ENCODE measurements around the gene COX20.
A peak's percentile ranks its signal among the peaks of the same experiment; 100 is the strongest.
"Not testable (repeated sequence)": the region's sequence is repeated elsewhere in the genome, so short reads cannot be mapped to it uniquely, and the experiment has no call there.

Gene COX20, protein sequence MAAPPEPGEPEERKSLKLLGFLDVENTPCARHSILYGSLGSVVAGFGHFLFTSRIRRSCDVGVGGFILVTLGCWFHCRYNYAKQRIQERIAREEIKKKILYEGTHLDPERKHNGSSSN

DNA sequence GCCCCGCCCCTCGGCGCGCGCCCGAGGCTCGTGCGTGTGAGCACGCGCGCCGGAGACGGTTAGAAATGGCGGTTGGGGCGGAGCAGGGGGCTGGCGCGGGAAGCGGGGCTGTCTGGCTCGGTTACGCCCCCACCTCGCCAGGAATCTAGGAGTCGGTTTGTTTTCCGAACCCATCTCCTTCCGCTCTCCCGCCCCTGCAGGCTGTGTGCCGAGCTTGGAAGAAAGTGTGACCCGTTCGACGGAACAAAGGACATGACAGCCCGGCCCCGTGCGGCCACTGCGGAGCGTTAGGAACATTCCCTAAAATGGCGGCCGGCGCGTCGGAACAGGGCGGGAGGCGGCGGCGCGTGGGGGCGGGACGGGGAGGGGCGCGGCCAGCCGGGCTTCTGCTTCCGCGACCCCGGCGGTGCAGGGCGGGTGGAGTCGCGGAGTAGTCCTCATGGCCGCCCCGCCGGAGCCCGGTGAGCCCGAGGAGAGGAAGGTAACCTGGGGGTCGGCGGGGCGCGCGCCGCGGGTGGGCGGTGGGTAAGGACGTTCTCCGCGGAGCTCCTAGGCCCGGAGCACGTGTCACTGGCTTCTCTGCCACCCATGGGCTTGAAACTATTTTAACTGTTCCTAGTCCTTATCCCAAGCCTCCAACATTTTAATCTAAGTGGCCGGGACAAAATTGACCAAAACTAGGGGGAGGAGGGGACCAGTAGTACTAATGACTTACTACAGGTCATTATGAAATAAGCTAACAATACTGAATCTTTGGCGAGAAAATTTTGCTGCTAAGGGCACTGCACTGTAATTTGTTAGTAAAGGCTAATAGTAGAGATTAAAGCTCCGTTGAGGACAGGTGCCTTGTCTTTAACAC, at the start of gene COX20:
TSS of gene COX20 (plus strand) at position 383 of the 859 bp plus-strand sequence. CDS start at position 440, 57 bp downstream.
- peak; percentile 86 for DNase-seq (ENCODE audit: low read depth)

DNA sequence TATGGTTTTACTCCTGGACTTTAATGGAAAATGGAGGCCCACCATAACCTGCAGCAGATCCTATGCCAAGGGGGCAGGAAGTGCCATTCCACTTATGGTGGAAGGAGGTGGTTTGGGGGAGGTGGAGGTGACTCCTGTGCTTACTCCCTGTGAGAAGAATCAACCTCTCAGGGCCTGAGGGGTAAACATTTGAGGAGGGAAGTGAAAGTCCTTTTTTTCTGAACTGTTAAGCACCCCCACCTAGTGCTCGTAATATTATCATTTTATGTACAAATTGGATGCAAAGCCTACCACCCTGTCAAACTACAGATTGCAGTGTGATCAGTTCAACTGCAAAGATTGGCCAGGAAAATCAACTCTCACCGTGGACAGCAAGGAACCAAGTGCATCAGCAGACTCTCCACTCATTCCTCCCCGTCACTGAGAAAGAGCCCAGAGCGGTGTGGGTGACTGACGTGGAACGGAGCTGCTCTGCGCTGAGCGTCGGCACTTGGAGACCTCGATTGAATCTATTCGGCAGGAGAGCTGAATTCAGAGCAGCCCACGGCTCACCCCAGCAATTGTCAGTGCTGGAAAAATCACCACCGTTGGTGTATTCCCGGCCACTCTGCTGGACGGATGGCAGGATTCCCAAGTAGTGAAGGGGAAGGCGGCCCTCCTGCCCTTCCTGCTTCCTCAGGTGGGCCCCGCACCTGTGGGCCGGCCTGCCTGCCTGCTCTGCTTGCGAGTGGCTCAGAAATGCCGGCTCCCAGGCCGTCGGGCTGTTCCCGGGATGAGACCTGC, 46.8 kb upstream of the COX20 start:
- no peak for DNase-seq (ENCODE audit: low read depth)

DNA sequence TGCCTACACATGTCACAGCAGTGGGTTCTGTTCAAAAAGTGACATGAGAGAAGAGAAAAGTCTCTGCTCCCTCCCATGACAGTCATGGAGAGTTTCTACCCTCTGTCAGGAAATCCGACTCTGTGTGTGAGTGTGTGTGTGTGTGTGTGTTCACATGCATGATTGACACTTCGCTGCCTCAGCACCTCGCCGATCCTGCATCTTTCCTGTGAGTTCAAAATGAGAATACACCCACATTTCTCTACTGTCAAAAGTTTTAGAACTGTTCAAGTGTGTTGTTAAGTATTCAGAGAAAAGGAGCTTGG, 46.2 kb upstream of the COX20 start:
- no peak for DNase-seq (ENCODE audit: low read depth)

DNA sequence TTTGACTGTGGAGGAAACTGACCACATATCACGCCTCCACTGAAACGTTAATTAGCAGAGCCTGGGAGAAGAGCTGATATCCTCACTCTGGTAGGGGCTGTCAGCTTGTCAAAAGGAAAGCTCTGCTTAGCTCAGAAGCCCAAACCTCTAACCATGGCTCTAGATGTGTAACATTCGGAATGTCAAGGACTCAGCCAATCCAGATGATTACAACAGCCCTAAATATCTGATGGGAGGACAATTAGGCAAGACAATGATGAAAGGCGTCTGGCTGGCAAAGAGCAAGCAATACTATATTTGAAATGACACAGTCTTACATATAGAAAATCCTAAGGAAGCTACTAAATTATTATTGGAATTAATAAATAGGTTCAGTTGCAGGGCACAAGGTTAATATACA, 45.7 kb upstream of the COX20 start:
- DNase-seq (ENCODE audit: low read depth), result no peak

DNA sequence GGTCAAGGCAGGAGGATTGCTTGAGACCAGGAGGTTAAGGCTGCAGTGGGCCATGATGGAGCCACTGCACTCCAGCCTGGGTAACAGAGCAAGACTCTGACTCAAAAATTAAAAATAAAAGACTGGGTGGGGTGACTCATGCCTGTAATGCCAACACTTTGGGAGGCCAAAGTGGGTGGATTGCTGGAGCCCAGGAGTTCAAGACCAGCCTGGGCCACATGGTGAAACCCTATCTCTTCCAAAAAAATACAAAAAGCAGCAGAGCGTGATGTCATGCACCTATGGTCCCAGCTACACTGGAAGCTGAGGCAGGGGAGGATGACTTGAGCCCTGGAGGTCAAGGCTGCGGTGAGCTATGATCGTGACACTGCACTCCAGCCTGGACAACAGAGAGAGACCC, 44.4 kb upstream of the COX20 start:
- no peak for DNase-seq (ENCODE audit: low read depth)

DNA sequence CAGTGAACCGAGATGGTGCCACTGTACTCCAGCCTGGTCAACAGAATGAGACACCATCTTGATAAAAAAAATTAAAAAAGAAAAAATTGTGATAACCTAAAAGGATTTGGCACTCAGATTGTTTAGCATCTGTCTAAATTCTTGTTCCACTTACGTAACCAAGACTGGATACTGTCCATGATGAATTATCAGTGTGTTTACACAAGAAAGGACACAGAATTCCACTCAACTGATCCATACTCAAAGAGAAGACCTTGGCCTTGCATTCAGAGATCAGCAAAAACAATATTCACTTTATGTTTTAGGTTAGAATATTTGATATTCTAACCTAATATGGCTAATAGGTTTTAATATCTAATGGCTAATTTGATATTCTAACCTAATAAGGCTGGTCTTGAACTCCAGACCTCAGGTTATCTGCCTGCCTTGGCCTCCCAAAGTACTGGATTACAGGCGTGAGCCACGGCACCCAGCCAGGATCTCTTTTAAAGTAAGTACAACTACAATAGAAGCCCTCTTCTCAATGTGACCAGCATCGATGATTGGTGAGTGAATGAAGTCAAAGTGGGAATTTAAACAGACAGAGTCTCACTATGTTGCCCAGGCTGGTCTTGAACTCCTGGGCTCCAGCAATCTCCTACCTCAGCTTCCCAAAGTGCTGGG, 43.1 kb upstream of the COX20 start:
- no peak for DNase-seq (ENCODE audit: low read depth)

DNA sequence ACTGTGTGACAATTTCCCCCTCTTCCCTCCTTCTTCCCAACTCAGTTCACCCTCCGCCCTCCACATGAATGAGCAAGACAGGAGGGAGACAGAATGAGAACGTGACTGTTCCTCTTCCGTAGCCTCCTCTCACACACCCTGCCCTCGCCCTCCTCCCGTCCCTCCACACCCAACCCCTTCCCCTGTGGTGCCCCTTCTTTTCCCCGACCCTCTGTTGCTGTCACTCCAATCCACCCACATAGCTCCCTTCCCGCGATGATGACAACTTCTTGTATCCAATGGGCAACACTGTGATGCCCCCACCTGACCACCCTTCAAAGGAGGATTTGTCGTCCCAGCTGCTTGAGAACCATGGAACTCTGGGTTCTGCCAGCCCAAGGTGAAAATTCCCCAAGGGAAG, 41.4 kb upstream of the COX20 start:
- DNase-seq (ENCODE audit: low read depth), result no peak

DNA sequence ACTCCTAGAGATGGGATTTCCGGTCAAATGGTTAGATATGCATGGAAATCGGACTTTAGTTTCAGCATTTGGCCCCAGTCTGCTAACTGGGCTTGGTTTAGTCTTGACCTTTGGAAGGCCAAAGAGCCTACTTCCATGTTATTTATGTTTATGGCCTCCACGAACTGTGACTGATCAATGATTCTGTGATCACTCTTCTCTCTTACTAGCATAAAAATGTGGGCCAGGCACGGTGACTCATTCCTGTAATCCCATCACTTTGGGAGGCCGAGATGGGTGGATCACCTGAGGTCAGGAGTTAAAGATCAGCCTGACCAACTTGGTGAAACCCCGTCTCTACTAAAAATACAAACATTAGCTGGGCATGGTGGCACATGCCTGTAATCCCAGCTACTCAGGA, 40.9 kb upstream of the COX20 start:
- DNase-seq (ENCODE audit: low read depth), result not testable (repeated sequence)

DNA sequence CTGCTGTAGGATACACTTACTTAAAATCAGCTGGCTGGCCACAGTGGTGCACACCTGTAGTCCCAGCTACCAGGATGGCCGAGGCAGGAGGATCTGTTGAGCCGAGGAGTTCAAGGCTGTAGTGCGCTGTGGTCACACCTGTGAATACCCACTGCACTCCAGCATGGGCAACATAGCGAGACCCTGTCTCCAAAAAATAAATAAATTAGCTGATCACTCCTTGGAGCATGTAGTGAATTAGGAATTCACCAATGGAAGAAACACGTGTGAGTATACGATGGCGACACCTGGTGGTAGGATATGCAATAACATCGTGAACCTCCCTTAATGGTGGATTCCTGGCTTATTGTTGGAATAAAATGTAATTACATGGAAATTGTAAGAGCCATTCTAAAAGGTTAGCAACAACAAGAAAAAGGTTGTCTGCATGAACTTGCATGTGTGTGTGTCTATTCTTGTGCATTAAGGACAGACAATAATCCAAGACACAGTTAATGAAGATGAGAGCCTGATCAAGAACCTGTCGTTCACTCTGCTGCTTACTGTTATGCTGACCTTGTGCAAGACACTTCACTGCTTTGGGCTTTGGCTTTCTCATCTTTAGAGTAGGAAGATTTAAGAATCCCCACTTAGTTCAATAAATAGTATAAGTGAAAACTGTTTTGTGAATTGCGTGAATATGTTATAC, 38.6 kb upstream of the COX20 start:
- no peak for DNase-seq (ENCODE audit: low read depth)

DNA sequence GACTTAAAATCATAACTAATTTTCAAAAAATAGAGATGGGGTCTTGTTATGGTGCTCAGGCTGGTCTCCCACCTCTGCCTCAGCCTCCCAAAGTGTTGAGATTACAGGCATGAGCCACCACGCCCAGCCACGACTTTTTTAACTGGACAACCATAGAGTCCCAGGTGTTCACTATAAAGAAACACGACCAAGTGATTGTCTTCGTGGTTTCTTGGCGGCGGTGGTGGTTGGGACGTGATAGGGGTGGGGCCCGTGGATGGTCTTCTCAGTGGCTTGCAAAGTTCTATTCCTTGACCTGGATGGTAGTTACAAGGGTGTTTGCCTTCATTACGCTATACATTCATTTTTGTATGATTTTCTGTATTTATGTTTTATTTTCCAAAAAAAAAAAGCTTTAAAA, 34.6 kb upstream of the COX20 start:
- no peak for DNase-seq (ENCODE audit: low read depth)

DNA sequence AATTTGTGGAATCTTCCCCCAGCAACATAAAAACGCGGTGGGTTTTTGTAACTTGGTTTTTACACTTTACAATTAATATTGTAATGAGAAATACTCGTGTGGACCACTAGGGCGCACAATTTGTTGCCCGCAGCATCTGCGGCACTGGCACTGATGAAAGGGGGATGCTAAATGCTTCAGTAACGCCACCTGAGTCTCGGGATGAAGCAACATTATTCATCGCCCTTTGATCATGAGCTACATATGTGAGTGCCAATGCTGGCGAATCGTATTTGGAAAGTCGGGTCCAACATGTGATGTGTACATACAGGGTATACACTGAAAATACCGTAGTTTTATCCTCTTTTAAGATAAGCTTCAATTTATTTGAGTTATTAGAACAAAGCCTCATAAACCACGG, 34.2 kb upstream of the COX20 start:
- DNase-seq (ENCODE audit: low read depth), result no peak

DNA sequence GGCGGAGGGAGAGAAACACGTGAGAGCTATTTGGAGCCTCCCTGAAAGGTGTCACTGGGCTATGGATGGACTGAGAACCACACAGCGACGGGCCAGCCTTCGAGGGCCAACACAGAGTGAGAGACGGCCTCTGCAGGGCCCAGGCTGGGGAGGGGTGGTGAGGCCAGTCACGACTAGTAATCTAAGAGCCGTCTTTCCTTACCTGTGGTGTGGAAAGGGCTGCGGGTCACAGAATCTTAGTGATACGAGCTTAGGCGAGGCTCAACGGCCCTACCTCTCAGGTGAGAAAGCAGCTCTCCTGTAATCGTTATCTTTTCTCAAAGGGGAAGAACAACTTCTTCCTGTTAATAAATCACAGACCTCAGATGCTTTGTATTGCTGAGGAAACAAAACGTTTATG, 33.4 kb upstream of the COX20 start:
- DNase-seq (ENCODE audit: low read depth), result no peak

DNA sequence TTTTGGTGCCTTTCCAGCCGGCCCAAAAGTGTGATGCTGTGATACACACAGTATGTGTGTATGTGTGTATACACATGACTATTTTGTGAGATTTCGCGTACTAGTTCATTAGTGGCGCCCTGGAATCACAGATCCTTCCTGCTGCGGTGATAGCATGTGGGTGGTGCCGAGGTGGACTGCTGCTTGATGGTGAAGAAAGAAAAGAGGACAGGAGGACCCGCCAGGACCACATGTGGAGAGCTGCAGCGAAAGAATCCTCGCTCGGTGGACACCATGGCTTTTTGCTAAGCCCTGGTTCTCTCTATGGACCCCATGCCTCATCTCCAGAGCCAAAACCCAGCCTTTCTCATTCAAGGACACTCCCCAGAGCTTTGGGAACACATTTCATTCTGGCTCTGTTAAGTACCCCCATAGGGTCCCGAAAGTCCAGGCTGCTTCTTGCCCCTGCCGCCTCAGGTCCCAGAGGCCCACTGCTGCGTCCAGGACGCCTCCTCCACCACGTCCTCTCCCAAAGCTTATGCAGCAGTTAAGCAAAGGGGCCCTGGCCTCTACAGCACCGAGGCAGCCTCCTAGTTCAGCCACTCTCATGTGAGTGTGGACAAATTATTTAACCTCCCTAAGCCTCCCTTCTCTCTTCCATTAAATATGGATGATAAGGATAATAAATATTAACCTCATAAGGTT, 32.8 kb upstream of the COX20 start:
- no peak for DNase-seq (ENCODE audit: low read depth)

DNA sequence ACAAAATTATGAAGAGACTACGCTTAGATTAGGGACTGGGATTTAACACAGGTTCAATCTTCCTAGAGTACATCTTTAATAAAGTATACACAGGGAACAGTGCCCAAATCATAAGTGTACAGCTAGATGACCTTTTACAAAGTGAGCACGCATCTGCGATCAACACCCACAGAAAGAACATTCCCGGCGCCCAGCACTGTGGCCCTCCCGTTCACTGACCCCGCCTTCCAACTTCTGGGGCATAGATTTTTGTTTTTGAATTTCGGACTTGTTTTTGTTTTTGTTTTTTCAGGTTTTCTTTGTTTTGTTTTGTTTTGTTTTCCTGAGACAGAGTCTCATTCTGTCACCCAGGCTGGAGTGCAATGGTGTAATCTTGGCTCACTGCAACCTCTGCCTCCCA, 30.6 kb upstream of the COX20 start:
- DNase-seq (ENCODE audit: low read depth), result no peak

DNA sequence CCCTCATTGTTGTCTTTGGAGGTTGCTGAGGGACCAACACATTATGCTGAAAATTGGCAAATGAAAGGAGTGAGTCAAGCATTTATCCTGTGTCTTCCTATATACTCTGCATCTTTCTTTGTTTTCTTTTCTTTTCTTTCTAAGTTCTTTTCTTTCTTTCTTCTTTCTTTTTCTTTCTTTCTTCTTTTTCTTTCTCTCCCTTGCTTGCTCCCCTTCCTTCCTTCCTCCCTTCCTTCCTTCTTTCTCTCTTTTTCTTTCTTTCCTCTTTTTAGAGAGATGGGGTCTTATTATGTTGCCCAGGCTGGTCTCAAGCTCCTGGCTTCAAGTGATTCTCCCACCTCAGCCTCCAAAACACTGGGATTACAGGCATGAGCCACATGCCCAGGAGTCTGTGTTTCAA, 28.3 kb upstream of the COX20 start:
- DNase-seq (ENCODE audit: low read depth), result no peak

DNA sequence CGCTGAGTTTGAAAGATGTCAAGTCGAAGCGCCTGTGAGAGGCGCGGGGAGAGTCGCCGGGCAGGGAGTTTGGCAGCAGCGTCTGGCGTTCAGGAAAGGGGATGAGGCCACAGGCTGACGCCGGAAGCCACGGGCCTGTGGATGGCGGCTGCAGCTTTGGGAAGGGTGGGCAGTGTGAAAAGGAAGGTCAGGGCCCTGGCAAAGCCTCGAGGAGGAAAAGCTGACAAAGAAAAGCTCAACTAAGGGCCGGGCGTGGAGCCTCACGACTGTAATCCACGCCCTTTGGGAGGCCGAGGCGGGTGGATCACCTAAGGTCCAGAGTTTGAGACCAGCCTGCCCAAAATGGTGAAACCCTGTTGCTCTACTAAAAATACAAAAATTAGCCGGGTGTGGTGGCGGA, 25.2 kb upstream of the COX20 start:
- DNase-seq (ENCODE audit: low read depth), result no peak

DNA sequence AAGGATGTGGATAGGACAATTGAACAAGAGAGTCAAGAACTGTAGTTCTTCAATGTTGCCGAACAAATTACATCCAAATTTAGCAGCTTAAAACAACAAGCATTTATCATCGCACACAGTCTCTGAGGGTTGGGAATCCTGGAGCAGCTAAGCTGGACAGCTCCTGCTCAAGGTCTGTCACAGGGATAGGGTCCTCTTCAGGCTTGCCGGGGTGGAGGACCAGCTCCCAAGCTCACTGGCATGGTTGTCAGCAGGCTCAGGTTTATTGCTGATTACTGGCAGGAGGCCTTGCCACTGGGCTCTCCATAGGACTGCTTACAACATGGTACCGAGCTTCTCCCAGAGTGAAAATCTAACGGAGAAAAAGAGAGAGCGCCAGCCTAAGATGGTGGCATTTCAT, 22.1 kb upstream of the COX20 start:
- no peak for DNase-seq (ENCODE audit: low read depth)

DNA sequence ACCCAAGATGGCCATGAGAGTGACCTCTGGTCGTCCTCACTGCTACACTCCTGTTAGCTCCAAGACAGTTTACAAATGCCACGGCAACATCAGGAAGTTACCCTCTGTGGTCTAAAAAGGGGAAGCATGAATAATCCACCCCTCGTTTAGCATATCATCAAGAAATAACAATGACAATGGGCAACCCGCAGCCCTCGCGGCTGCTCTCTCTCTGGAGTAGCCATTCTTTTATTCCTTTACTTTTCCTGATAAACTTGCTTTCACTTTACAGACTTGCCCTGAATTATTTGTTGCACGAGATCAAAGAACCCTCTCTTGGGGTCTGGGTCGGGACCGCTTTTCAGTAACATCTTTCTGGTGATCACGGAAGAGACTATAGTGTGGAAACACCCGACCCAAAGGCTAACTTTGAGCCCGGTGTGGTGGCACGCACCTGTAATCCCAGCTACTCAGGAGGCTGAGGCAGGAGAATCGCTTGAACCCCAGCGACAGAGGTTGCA, 19.8 kb upstream of the COX20 start:
- no peak for DNase-seq (ENCODE audit: low read depth)

DNA sequence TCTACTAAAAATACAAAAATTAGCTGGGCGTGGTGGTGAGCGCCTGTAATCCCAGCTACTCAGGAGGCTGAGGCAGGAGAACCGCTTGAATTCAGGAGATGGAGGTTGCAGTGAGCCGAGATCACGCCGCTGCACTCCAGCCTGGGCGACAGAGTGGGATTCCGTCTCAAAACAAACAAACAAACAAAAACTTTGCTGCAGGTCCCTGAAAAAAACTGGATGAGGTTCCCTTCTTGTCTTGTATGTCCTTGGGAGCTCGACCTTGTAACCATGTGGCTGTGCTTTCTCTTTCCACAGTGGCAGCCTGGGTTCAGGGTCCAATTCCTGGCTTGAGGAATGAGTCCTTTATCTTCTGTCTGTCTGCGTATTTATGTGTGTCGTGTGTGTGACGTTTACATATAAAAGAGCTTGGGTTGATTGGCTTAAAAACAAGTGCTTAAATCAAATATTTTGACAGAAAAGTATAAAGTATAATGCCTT, 18.0 kb upstream of the COX20 start:
- no peak for DNase-seq (ENCODE audit: low read depth)

DNA sequence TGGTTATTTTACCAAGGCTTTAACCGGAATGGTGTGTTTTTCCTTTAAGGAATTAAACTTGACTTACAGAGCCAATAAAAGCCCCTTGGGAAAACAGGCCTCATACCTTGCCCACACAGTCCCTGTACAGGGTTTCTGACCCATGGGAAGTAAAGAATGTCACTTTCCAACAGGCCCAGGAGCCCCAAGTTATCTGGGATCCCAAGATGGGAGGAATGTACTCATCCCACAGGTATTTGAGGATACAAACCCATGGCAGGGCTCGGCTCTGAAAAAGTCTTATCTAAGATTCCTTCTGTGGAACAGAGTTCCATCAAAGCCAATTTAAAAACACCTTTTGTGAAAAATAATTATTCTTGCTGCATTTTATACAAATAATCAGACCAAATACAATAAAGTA, 15.3 kb upstream of the COX20 start:
- DNase-seq (ENCODE audit: low read depth), result no peak

DNA sequence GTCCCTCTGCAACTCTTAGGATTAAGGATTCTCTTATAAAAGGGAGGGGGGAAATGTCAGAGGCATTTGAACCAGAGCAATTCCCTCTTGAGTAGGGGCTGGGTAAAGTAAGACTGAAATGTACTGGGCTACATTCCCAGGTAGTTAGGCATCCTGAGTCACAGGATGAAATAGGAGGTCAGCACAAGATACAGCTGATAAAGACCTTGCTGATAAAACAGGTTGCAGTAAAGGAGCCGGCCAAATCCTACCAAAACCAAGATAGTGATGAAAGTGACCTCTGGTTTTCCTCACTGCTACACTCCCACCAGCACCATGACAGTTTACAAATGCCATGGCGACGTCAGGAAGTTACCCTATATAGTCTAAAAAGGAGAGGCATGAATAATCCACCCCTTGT, 14.3 kb upstream of the COX20 start:
- DNase-seq (ENCODE audit: low read depth), result no peak

All from CMK (cell line).